Esophagus squamous epithelium (tissue), 5 donors: ENCODE measurements around the gene OLFML2A. TPM values are rescaled to one million over a fixed set of nuclear protein-coding genes. Genes with fewer than 3 reads are reported as not detected.

ENCODE experiments used
- DNase-seq: peaks from one replicate; lab custom pipeline; 2025; lab: John Stamatoyannopoulos, UW
- H3K27ac ChIP-seq, 4 donors: fragments of 200-600 bp; sonication (generic); one replicate each; pipeline ENCODE4 v1.5.1; 2016 to 2019; ENCODE audit warnings: mild to moderate bottlenecking in 1 of 4
- H3K27me3 ChIP-seq, 4 donors: fragments of 200-600 bp; sonication (generic); 1 replicate in 3 of 4; 2 replicates in 1 of 4; pipeline versions ENCODE4 v1.5.1 to v1.6.0; 2017 to 2021; ENCODE audit warnings: antibody characterized with exemption in 1 of 4
- H3K36me3 ChIP-seq, 3 donors: fragments of 200-600 bp; sonication (generic); one replicate each; pipeline ENCODE4 v1.5.1; 2016 to 2019
- H3K4me1 ChIP-seq, 3 donors: fragments of 200-600 bp; sonication (generic); one replicate each; pipeline ENCODE4 v1.5.1; 2017 to 2019
- H3K4me3 ChIP-seq, 4 donors: fragments of 200-600 bp; sonication (generic); 1 replicate in 3 of 4; 2 replicates in 1 of 4; pipeline ENCODE4 v1.5.1; 2016 to 2019; ENCODE audit warnings: mild to moderate bottlenecking in 2 of 4, moderate library complexity in 1 of 4
- H3K9me3 ChIP-seq, 3 donors: fragments of 200-600 bp; sonication (generic); one replicate each; pipeline ENCODE4 v1.5.1; 2016 to 2019
- POLR2A ChIP-seq, 4 donors: fragments of 450-650 bp; IDR thresholded peaks; one replicate each; pipeline ENCODE4 v1.6.1; 2017; ENCODE audit warnings: antibody characterized with exemption in 4 of 4, mild to moderate bottlenecking in 4 of 4, moderate library complexity in 3 of 4
- WGBS, 2 donors: methylation state at CpG; one replicate each; pipeline ENCODE4 v1.1.5; 2018; 5-methylcytosine and 5-hydroxymethylcytosine counted together
- intact Hi-C: fragments of 100-400 bp; cut with DNase I; formaldehyde crosslinking; loops from one replicate; pipeline ENCODE4 v1.15.0; 2022
- total RNA-seq, 4 donors: library from RNA; depleted of rRNA; stranded (reverse); fragments of >200 nt; gene quantifications; one replicate each; pipeline ENCODE4 v1.1.0, GENCODE V29; 2016
- TF ChIP-seq, protein P1 (sequence below), 6 experiments: fragments of 450-650 bp in 4 of 6; fragments of 200-600 bp in 2 of 6; sonication (generic) in 2 of 6; IDR thresholded peaks; one replicate each; pipeline ENCODE4 v1.5.1; 2016 to 2019; ENCODE audit warnings: antibody characterized with exemption in 6 of 6, mild to moderate bottlenecking in 4 of 6, moderate library complexity in 4 of 6
- donor health status: DM: yes; HTN: yes; CAD: no.

The OLFML2A gene
- total RNA-seq, 4 donors from 2014 or later = 9.0 to 21.7 (median 13.6) TPM

DNA sequence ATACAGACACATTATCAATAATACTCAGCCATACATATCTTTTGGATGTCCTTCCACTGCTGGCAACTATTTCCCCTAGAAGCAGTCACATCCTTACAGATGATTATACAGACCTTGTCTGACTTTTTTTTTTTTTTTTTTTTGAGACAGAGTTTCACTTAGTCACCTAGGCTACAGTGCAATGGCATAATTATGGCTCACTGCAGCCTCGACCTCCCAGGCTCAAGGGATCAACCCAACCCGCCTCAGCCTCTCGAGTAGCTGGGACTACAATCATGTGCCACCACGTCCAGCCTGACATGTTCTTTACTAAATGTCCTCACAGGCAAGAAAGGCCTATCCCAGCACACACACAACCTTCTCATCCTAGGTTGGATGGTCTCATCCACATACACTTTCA, 29.9 kb upstream of the OLFML2A start:
- peaks cover 0 to 6% (median 0%) of the 10 kb centered on the region in 4 donors for H3K27me3 ChIP-seq
- no peak for DNase-seq
- peaks cover 0 to 13% (median 0%) of the 10 kb centered on the region in 3 donors for H3K4me1 ChIP-seq
- intact Hi-C loops = no loop called here
- H3K27ac ChIP-seq = no peak overlapping the region
- H3K9me3 ChIP-seq = no peaks in the 10 kb centered on the region
- H3K36me3 ChIP-seq = no peaks in the 10 kb centered on the region
- H3K4me3 ChIP-seq = no peak overlapping the region
- no peak for TF ChIP-seq POLR2A (IDR thresholded peaks at IDR 0.05)
- TF ChIP-seq, protein P1, sequence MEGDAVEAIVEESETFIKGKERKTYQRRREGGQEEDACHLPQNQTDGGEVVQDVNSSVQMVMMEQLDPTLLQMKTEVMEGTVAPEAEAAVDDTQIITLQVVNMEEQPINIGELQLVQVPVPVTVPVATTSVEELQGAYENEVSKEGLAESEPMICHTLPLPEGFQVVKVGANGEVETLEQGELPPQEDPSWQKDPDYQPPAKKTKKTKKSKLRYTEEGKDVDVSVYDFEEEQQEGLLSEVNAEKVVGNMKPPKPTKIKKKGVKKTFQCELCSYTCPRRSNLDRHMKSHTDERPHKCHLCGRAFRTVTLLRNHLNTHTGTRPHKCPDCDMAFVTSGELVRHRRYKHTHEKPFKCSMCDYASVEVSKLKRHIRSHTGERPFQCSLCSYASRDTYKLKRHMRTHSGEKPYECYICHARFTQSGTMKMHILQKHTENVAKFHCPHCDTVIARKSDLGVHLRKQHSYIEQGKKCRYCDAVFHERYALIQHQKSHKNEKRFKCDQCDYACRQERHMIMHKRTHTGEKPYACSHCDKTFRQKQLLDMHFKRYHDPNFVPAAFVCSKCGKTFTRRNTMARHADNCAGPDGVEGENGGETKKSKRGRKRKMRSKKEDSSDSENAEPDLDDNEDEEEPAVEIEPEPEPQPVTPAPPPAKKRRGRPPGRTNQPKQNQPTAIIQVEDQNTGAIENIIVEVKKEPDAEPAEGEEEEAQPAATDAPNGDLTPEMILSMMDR (IDR thresholded peaks at IDR 0.05) = no peak
- WGBS, 2 donors = 53 to 79% methylated on average over 4 of the region's 4 CpGs

DNA sequence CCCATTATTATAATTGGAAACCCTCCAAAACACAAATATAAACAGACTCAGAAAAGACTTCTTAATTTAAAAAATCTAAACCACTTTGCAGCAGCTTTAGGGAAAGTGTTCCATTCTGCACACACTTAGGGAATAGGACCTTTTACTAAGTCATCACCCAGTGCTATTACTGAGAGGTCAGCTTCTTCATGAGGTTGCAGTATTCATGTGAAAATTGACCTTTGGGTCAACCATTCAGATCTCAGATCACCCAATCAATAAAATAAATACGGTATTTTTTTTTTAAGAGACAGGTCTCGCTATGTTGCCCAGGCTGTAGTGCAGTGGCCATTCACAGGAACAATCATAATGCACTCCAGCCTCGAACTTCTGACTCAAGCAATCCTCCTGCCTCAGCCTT, 27.6 kb upstream of the OLFML2A start:
- 85 to 92% methylated on average over 3 of the region's 3 CpGs for WGBS, 2 donors
- Histone ChIP-seq H3K9me3 (no peaks in the 10 kb centered on the region), H3K27ac (no peak overlapping the region), H3K36me3 (no peaks in the 10 kb centered on the region), H3K4me3 (no peak overlapping the region), H3K4me1 (peaks cover 0 to 7% (median 0%) of the 10 kb centered on the region in 3 donors), H3K27me3 (peaks cover 0 to 16% (median 0%) of the 10 kb centered on the region in 4 donors)
- intact Hi-C loops = no loop called here
- DNase-seq = no peak
- TF ChIP-seq, protein P1 (IDR thresholded peaks at IDR 0.05) = no peak
- TF ChIP-seq POLR2A (IDR thresholded peaks at IDR 0.05) = no peak

DNA sequence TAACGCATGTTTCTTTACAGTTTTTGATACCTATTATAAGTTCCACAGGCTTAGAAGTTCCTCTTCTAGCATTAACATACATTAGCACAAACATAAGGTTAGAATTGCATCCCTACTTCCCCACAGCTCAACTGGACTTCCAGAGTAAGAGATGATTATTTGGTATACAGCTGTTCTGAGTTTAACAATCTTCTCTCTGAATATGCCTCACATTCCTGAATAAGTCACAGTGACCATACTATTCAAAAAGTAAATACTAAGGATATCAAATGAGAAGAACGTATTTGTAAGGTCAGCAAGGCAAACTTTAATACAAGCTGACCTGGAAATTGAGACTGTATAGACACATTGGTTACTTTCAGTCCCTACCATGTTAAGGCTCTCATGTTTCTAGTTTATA, 27.2 kb upstream of the OLFML2A start:
- Histone ChIP-seq H3K4me3 (no peak overlapping the region), H3K27ac (no peak overlapping the region), H3K27me3 (peaks cover 0 to 21% (median 0%) of the 10 kb centered on the region in 4 donors), H3K36me3 (no peaks in the 10 kb centered on the region), H3K4me1 (peaks cover 0 to 7% (median 0%) of the 10 kb centered on the region in 3 donors), H3K9me3 (no peaks in the 10 kb centered on the region)
- WGBS, 2 donors = 72 to 80% methylated on average over 2 of the region's 2 CpGs
- DNase-seq = no peak
- intact Hi-C loops = no loop called here
- no peak for TF ChIP-seq POLR2A (IDR thresholded peaks at IDR 0.05)
- TF ChIP-seq, protein P1 (IDR thresholded peaks at IDR 0.05) = no peak

DNA sequence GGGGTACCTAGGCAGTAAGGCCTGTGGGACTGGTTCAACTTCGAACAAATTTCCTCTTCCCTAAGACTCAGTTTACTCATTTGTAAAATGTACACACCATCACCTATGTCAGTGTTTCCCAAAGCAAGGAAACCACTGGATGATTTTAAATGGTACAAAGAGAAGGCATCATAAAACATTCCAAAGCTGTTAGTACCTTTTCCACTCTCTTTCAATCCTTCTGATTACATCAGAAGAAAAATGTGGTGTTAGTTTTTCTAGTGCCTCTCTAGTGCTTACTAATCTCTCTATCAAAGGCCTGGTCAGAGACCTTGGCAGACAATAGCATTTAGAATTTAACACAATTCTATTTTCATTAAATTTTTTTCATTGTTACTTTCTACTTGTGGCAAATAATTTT, 24.0 kb upstream of the OLFML2A start:
- intact Hi-C loops = no loop called here
- DNase-seq = no peak
- Histone ChIP-seq H3K4me1 (no peaks in the 10 kb centered on the region), H3K27ac (no peak overlapping the region), H3K4me3 (no peak overlapping the region), H3K36me3 (no peaks in the 10 kb centered on the region), H3K27me3 (peaks cover 0 to 53% (median 0%) of the 10 kb centered on the region in 4 donors), H3K9me3 (no peaks in the 10 kb centered on the region)
- TF ChIP-seq POLR2A (IDR thresholded peaks at IDR 0.05) = no peak
- TF ChIP-seq, protein P1 (IDR thresholded peaks at IDR 0.05) = no peak
- WGBS, 2 donors = 68 to 70% methylated on average over 1 of the region's 1 CpG

DNA sequence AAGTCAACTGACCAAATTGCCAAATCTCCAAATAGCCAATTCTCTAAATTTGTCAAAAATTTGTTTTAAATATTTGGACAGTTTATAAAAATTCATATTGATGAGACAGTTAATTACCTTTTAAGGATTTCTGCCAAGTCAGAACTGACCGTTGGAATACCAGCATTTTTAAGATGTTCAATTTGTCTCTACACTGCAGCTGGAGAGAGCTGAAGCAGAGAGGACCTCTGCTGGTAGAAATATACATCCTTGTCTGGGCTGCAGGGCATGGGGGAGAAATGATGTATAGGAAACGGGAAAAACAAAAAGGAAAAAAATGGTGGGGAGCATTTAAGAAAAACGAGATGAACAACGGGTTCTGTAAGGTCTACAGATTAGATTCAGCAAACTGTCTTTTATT, 22.6 kb upstream of the OLFML2A start:
- no peak overlapping the region for H3K27ac ChIP-seq
- intact Hi-C loops = no loop called here
- no peaks in the 10 kb centered on the region for H3K4me1 ChIP-seq
- no peaks in the 10 kb centered on the region for H3K9me3 ChIP-seq
- H3K27me3 ChIP-seq = peaks cover 0 to 60% (median 0%) of the 10 kb centered on the region in 4 donors
- TF ChIP-seq, protein P1 (IDR thresholded peaks at IDR 0.05) = peak in 2 of 6 experiments; percentile 8 to 45
- no peak for TF ChIP-seq POLR2A (IDR thresholded peaks at IDR 0.05)
- no peak overlapping the region for H3K4me3 ChIP-seq
- H3K36me3 ChIP-seq = no peaks in the 10 kb centered on the region
- no peak for DNase-seq
- 46 to 53% methylated on average over 4 of the region's 4 CpGs for WGBS, 2 donors
